Endothelial cell of umbilical vein (primary cell): Measurements from ENCODE around the gene CCDC91. TPM values are rescaled to one million over a fixed set of nuclear protein-coding genes. Genes with fewer than 3 reads are reported as not detected.
"Not testable (repeated sequence)": the region's sequence is repeated elsewhere in the genome, so short reads cannot be mapped to it uniquely, and the experiment has no call there.

ENCODE experiments used
- BruUV-seq: library from RNA; stranded (reverse); fragments of 400-500 nt; replicated peaks from 2 replicates; lab custom pipeline; 2021; lab: Mats Ljungman, UMichigan
- CTCF ChIA-PET: fragments of 300-600, 350-600 bp; sonication (Branson Sonifier 250); formaldehyde crosslinking; loops from one replicate; lab custom pipeline; 2021; ENCODE audit warnings: antibody characterized with exemption, inconsistent platforms; lab: Charles Lee
- POLR2A ChIA-PET: fragments of 300-600, 350-600 bp; sonication (Branson Sonifier 250); formaldehyde crosslinking; loops from one replicate; lab custom pipeline; 2021; ENCODE audit warnings: antibody characterized with exemption, inconsistent platforms; lab: Charles Lee
- DNase-seq: peaks from one replicate; pipeline ENCODE4 v3.0.0-alpha.2; 2011; ENCODE audit warnings: low read depth, low spot score
- FAIRE-seq: peaks from 2 replicates; lab custom pipeline; 2011; peaks lifted over from hg19 to GRCh38; lab: Jason Lieb, UNC
- H2AFZ ChIP-seq: 2 replicates; pipeline ENCODE4 v1.6.0; 2012; ENCODE audit warnings: low read depth, low read length, control low read depth, inconsistent platforms
- H3K27ac ChIP-seq: 2 replicates; pipeline ENCODE4 v1.5.1; 2011; ENCODE audit warnings: low read depth, mild to moderate bottlenecking, control low read depth, low read length, moderate library complexity; ENCODE audit not compliant: insufficient read depth
- H3K27me3 ChIP-seq, 2 experiments: 2 replicates each; pipeline versions ENCODE4 v1.6.0 to v1.6.1; 2011; ENCODE audit warnings: low read length in 2 of 2, mixed read lengths in 1 of 2; ENCODE audit not compliant: control insufficient read depth in 2 of 2, insufficient read depth in 2 of 2
- H3K36me3 ChIP-seq, 2 experiments: 2 replicates in 1 of 2; 3 replicates in 1 of 2; pipeline ENCODE4 v1.5.1; 2011; ENCODE audit warnings: low read length in 2 of 2, mild to moderate bottlenecking in 1 of 2, moderate library complexity in 1 of 2; ENCODE audit not compliant: control insufficient read depth in 2 of 2, insufficient read depth in 2 of 2; ENCODE audit errors: extremely low read depth in 1 of 2
- H3K4me1 ChIP-seq: 3 replicates; pipeline ENCODE4 v1.5.1; 2011; ENCODE audit warnings: mild to moderate bottlenecking, low read length; ENCODE audit not compliant: control insufficient read depth, insufficient read depth; ENCODE audit errors: extremely low read depth
- H3K4me2 ChIP-seq: 2 replicates; pipeline ENCODE4 v1.6.1; 2011; ENCODE audit warnings: low read length, control low read depth, mixed read lengths; ENCODE audit not compliant: insufficient read depth
- H3K4me3 ChIP-seq, 3 experiments: fragments of 200-600 bp in 1 of 3; sonication (generic), shearing (Covaris generic) in 1 of 3; replicated peaks in 1 of 3; 2 replicates each; pipeline ENCODE4 v1.5.1; 2011 to 2016; ENCODE audit warnings: control low read depth in 3 of 3, low read length in 3 of 3, mild to moderate bottlenecking in 2 of 3, inconsistent platforms in 1 of 3, low read depth in 1 of 3, moderate library complexity in 1 of 3; ENCODE audit not compliant: insufficient read depth in 1 of 3
- H3K79me2 ChIP-seq: 2 replicates; pipeline ENCODE4 v1.6.0; 2012; ENCODE audit warnings: low read length, inconsistent platforms; ENCODE audit not compliant: control insufficient read depth, insufficient read depth
- H3K9ac ChIP-seq: replicated peaks from 2 replicates; pipeline ENCODE3; 2011; ENCODE audit warnings: low read length, control low read depth; ENCODE audit not compliant: insufficient read depth; ENCODE audit errors: extremely low read depth
- H3K9me1 ChIP-seq: replicated peaks from 3 replicates; pipeline ENCODE4 v1.6.0; 2011; ENCODE audit warnings: mild to moderate bottlenecking, low read length; ENCODE audit not compliant: control insufficient read depth, insufficient read depth; ENCODE audit errors: extremely low read depth
- H3K9me3 ChIP-seq: replicated peaks from 2 replicates; pipeline ENCODE4 v1.5.1; 2012; ENCODE audit warnings: low read length, inconsistent platforms; ENCODE audit not compliant: control insufficient read depth, insufficient read depth
- H4K20me1 ChIP-seq: replicated peaks from 2 replicates; pipeline ENCODE3; 2011; ENCODE audit warnings: mild to moderate bottlenecking, low read length; ENCODE audit not compliant: control insufficient read depth, insufficient read depth; ENCODE audit errors: extremely low read depth
- EZH2 ChIP-seq: IDR thresholded peaks from 2 replicates; pipeline ENCODE4 v1.6.1; 2012; ENCODE audit warnings: borderline replicate concordance, low read depth, mild to moderate bottlenecking, moderate library complexity, low read length, inconsistent platforms; ENCODE audit not compliant: severe bottlenecking
- FOS ChIP-seq: IDR thresholded peaks from 2 replicates; pipeline ENCODE4 v1.6.1; 2011; ENCODE audit warnings: mild to moderate bottlenecking, low read length, moderate library complexity, borderline replicate concordance; ENCODE audit not compliant: insufficient read depth
- JUN ChIP-seq: IDR thresholded peaks from 2 replicates; pipeline ENCODE4 v1.6.1; 2011; ENCODE audit warnings: borderline replicate concordance, low read depth; ENCODE audit not compliant: insufficient read length, insufficient read depth
- MAX ChIP-seq: IDR thresholded peaks from 2 replicates; pipeline ENCODE4 v1.6.1; 2011; ENCODE audit not compliant: insufficient read depth, insufficient read length
- MYC ChIP-seq: IDR thresholded peaks from one replicate; pipeline ENCODE4 v1.6.1; 2011; ENCODE audit warnings: mild to moderate bottlenecking, low read depth, low read length
- POLR2A ChIP-seq: IDR thresholded peaks from 2 replicates; pipeline ENCODE4 v1.6.1; 2012; ENCODE audit warnings: low read depth, mild to moderate bottlenecking, control low read depth, low read length
- POLR2AphosphoS5 ChIP-seq: IDR thresholded peaks from 2 replicates; pipeline ENCODE4 v1.6.1; 2012; ENCODE audit warnings: low read depth, mild to moderate bottlenecking, control low read depth, low read length, moderate library complexity; ENCODE audit not compliant: insufficient read depth
- dilution Hi-C: fragments of 300-500 bp; cut with MboI; formaldehyde crosslinking; loops from one replicate; pipeline ENCODE4 v1.15.0; 2019; ENCODE audit warnings: low sequenced_read_pairs; ENCODE audit not compliant: extremely low pct_ligation_motif_present
- intact Hi-C: fragments of 100-400 bp; cut with micrococcal nuclease; formaldehyde crosslinking; loops from one replicate; pipeline ENCODE4 v1.10.0; 2022
- polyA plus RNA-seq, 4 experiments: library from polyadenylated mRNA; depleted of rRNA in 3 of 4; stranded (reverse) in 3 of 4; unstranded in 1 of 4; fragments of >200 nt; gene quantifications; 2 replicates each; pipeline versions ENCODE4 v1.2.1 to v1.2.3, GENCODE V29; 2011 to 2012; ENCODE audit warnings: missing spikeins in 1 of 4
- total RNA-seq: library from RNA; stranded (reverse); gene quantifications from 2 replicates; pipeline ENCODE4 v1.2.3, GENCODE V29; 2021

Gene CCDC91
- total and polyA plus RNA-seq, 2 donors (not counting 3 experiments of a cell fraction or from before 2014, with no cell fraction given) = 3.8 to 10.5 TPM

- H3K9ac ChIP-seq = no peak overlapping the region
- POLR2A ChIA-PET = no interaction called here
- no peak overlapping the region for H3K4me2 ChIP-seq
- H3K4me3 ChIP-seq = no peak overlapping the region
- BruUV-seq = no TSS peak
- no peaks in the 10 kb centered on the region for H3K79me2 ChIP-seq
- H3K4me1 ChIP-seq = no peaks in the 10 kb centered on the region
- no peaks in the 10 kb centered on the region for H3K9me3 ChIP-seq
- FAIRE-seq = no peak
- no peaks in the 10 kb centered on the region for H4K20me1 ChIP-seq
- CTCF ChIA-PET = interaction anchor here (0.8 to 0.9 kb wide), 2 partner anchors 15 to 66 kb away, joined by 3 read pairs; no protein-coding TSS in a partner anchor
- dilution Hi-C loops = no loop called here
- H3K36me3 ChIP-seq = no peaks in the 10 kb centered on the region
- H3K27ac ChIP-seq = no peak overlapping the region
- peaks cover 2% of the 10 kb centered on the region for H3K9me1 ChIP-seq
- no peak overlapping the region for H2AFZ ChIP-seq
- H3K27me3 ChIP-seq = no peaks in the 10 kb centered on the region
- no peak for DNase-seq
- intact Hi-C loops = no loop called here
- TF ChIP-seq MYC = no peak
- no peak for TF ChIP-seq EZH2
- no peak for TF ChIP-seq JUN
- TF ChIP-seq POLR2AphosphoS5 = no peak
- TF ChIP-seq POLR2A = no peak
- no peak for TF ChIP-seq FOS
- TF ChIP-seq MAX = no peak
Measured at GRCh38 chr12:28460420-28461130, 270.3 kb downstream of the CCDC91 start.

GRCh38 chr12:28463396-28463795 lies 273.1 kb downstream of the CCDC91 start:
- intact Hi-C loops = no loop called here
- H3K4me2 ChIP-seq = no peak overlapping the region
- ChIA-PET POLR2A (no interaction called here), CTCF (no interaction called here)
- no peak overlapping the region for H3K4me3 ChIP-seq
- BruUV-seq = no TSS peak
- DNase-seq (no peak), FAIRE-seq (no peak)
- dilution Hi-C loops = no loop called here
- H3K9ac ChIP-seq = no peak overlapping the region
- no peaks in the 10 kb centered on the region for H4K20me1 ChIP-seq
- H3K27ac ChIP-seq = no peak overlapping the region
- no peak overlapping the region for H2AFZ ChIP-seq
- H3K36me3 ChIP-seq = no peaks in the 10 kb centered on the region
- no peaks in the 10 kb centered on the region for H3K9me1 ChIP-seq
- no peaks in the 10 kb centered on the region for H3K79me2 ChIP-seq
- H3K4me1 ChIP-seq = no peaks in the 10 kb centered on the region
- no peaks in the 10 kb centered on the region for H3K27me3 ChIP-seq
- no peaks in the 10 kb centered on the region for H3K9me3 ChIP-seq
- no peak for TF ChIP-seq FOS

GRCh38 chr12:28471762-28472161 lies 281.5 kb downstream of the CCDC91 start:
- DNase-seq, H3K9ac ChIP-seq, H3K27ac ChIP-seq, dilution Hi-C loops, H3K4me3 ChIP-seq, intact Hi-C loops, BruUV-seq, H3K4me2 ChIP-seq, POLR2A ChIA-PET, H3K9me3 ChIP-seq, H3K79me2 ChIP-seq, H2AFZ ChIP-seq, H3K36me3 ChIP-seq, FAIRE-seq, H3K4me1 ChIP-seq, H3K9me1 ChIP-seq, H3K27me3 ChIP-seq, H4K20me1 ChIP-seq: not testable (repeated sequence)
- CTCF ChIA-PET = interaction anchor here (1.4 to 2.1 kb wide), 2 partner anchors 10 to 528 kb away, joined by 4 read pairs; no protein-coding TSS in a partner anchor
